GM12878 (cell line): ENCODE data around the gene OR6X1. TPM values are rescaled to one million over a fixed set of nuclear protein-coding genes. Genes with fewer than 3 reads are reported as not detected.

Experiments used
- ATAC-seq: fragments of 200-7000 bp; cut with Tn5 transposase; 3 replicates; pipeline ENCODE4 v1.9.1; 2020; ENCODE audit warnings: mild to moderate bottlenecking, moderate library complexity
- BruUV-seq: library from RNA; stranded (reverse); fragments of 400-500 nt; replicated peaks from 2 replicates; lab custom pipeline; 2021; lab: Mats Ljungman, UMichigan
- CTCF ChIA-PET: fragments of 300-600 bp; sonication (Branson Sonifier 250); formaldehyde crosslinking; extraction: SDS; loops from one replicate; lab custom pipeline; 2021; ENCODE audit warnings: inconsistent platforms; lab: Yijun Ruan, JAX
- POLR2A ChIA-PET: fragments of 350-600 bp; formaldehyde crosslinking; extraction: SDS; loops from one replicate; lab custom pipeline; 2021; ENCODE audit warnings: inconsistent platforms; lab: Charles Lee
- RAD21 ChIA-PET: fragments of 300-600 bp; sonication (Branson Sonifier 250); formaldehyde crosslinking; loops from one replicate; lab custom pipeline; 2023; ENCODE audit warnings: antibody characterized with exemption; ENCODE audit not compliant: unreplicated experiment; lab: Charles Lee
- SMC1A ChIA-PET: fragments of 300-600 bp; sonication (Branson Sonifier 250); formaldehyde crosslinking; loops from one replicate; lab custom pipeline; 2023; ENCODE audit not compliant: unreplicated experiment, uncharacterized antibody; lab: Charles Lee
- DNase-seq: peaks from one replicate; pipeline ENCODE4 v3.0.0-alpha.2; 2011; ENCODE audit warnings: low read depth, low spot score
- FAIRE-seq: peaks from 3 replicates; lab custom pipeline; 2011; peaks lifted over from hg19 to GRCh38; lab: Jason Lieb, UNC
- H2AFZ ChIP-seq: 2 replicates; pipeline ENCODE4 v1.6.0; 2011; ENCODE audit warnings: low read depth, low read length, control low read depth; ENCODE audit not compliant: control insufficient read depth
- H3K27ac ChIP-seq: 2 replicates; pipeline ENCODE4 v1.5.1; 2011; ENCODE audit warnings: control low read depth; ENCODE audit not compliant: control insufficient read depth, insufficient read depth
- H3K27me3 ChIP-seq, 2 experiments: replicated peaks in 1 of 2; 2 replicates each; pipeline versions ENCODE4 v1.6.0 to v1.6.1; 2011; ENCODE audit warnings: low read length in 1 of 2; ENCODE audit not compliant: control insufficient read depth in 2 of 2, insufficient read depth in 2 of 2
- H3K36me3 ChIP-seq, 2 experiments: 2 replicates each; pipeline ENCODE4 v1.5.1; 2011; ENCODE audit warnings: low read length in 1 of 2; ENCODE audit not compliant: control insufficient read depth in 2 of 2, insufficient read depth in 2 of 2
- H3K4me1 ChIP-seq: 2 replicates; pipeline ENCODE4 v1.6.1; 2011; ENCODE audit warnings: mild to moderate bottlenecking, low read length, moderate library complexity, mixed read lengths; ENCODE audit not compliant: control insufficient read depth, insufficient read depth
- H3K4me2 ChIP-seq: 2 replicates; pipeline ENCODE4 v1.6.0; 2011; ENCODE audit warnings: control low read depth; ENCODE audit not compliant: control insufficient read depth, insufficient read depth
- H3K4me3 ChIP-seq: fragments of 200-600 bp; sonication (generic); 2 replicates; pipeline ENCODE4 v1.5.1; 2016
- H3K79me2 ChIP-seq: 2 replicates; pipeline ENCODE4 v1.6.0; 2011; ENCODE audit warnings: low read length; ENCODE audit not compliant: control insufficient read depth, insufficient read depth
- H3K9ac ChIP-seq: 2 replicates; pipeline ENCODE4 v1.8.0; 2011; ENCODE audit warnings: low read length, control low read depth, mixed read lengths; ENCODE audit not compliant: control insufficient read depth, insufficient read depth
- H3K9me3 ChIP-seq: replicated peaks from 3 replicates; pipeline ENCODE4 v1.5.1; 2011; ENCODE audit warnings: mild to moderate bottlenecking, low read length; ENCODE audit not compliant: control insufficient read depth, insufficient read depth
- H4K20me1 ChIP-seq: 2 replicates; pipeline ENCODE4 v1.6.0; 2011; ENCODE audit not compliant: control insufficient read depth, insufficient read depth
- CUX1 ChIP-seq: IDR thresholded peaks from 2 replicates; pipeline ENCODE4 v1.6.1; 2012; ENCODE audit warnings: improper control_type of control experiment, low read depth, low read length; ENCODE audit not compliant: insufficient replicate concordance
- E2F8 ChIP-seq: fragments of 450-650 bp; IDR thresholded peaks from 2 replicates; pipeline ENCODE4 v1.6.1; 2018; ENCODE audit warnings: mild to moderate bottlenecking, low read depth, moderate library complexity; ENCODE audit not compliant: partially characterized antibody
- IRF5 ChIP-seq: fragments of 450-650 bp; IDR thresholded peaks from 2 replicates; pipeline ENCODE4 v1.6.1; 2017; ENCODE audit warnings: borderline replicate concordance
- KLF5 ChIP-seq: fragments of 450-650 bp; IDR thresholded peaks from 2 replicates; pipeline ENCODE4 v1.6.1; 2014; ENCODE audit warnings: mild to moderate bottlenecking; ENCODE audit not compliant: partially characterized antibody
- TARDBP ChIP-seq: IDR thresholded peaks from 2 replicates; pipeline ENCODE4 v1.6.1; 2016; ENCODE audit warnings: borderline replicate concordance
- YY1 ChIP-seq: IDR thresholded peaks from 2 replicates; pipeline ENCODE4 v1.6.1; 2011; ENCODE audit warnings: low read depth, mild to moderate bottlenecking, low read length
- ZBTB4 ChIP-seq: fragments of 450-650 bp; formaldehyde crosslinking; IDR thresholded peaks from 2 replicates; pipeline ENCODE4 v1.4.0; 2022; ENCODE audit warnings: mild to moderate bottlenecking, moderate library complexity
- in situ Hi-C: fragments of 300-500 bp; cut with MboI; formaldehyde crosslinking; loops from 9 replicates; pipeline ENCODE4 v1.14.3; 2018; ENCODE audit warnings: mixed read lengths
- intact Hi-C: fragments of 100-400 bp; cut with micrococcal nuclease; formaldehyde crosslinking; loops from one replicate; pipeline ENCODE4 v1.14.2; 2022; ENCODE audit not compliant: unreplicated experiment
- polyA plus RNA-seq, 11 experiments: library from polyadenylated mRNA; depleted of rRNA in 4 of 11; unstranded in 6 of 11; stranded (reverse) in 5 of 11; fragments of >200 nt; fragmentation: Nextera tagmentation in 4 of 11; fragmentation: Illumina TruSeq in 1 of 11; extraction: Ambion mirVana in 4 of 11; extraction: Trizol in 1 of 11; gene quantifications; 1 replicate in 1 of 11; 2 replicates in 10 of 11; pipeline versions ENCODE4 v1.2.1 to v1.2.3, GENCODE V29; 2011 to 2016; ENCODE audit warnings: inconsistent platforms in 2 of 11, missing spikeins in 2 of 11, low read depth in 1 of 11
- total RNA-seq, 4 experiments: library from RNA; depleted of rRNA in 3 of 4; stranded (reverse); fragments of >200 nt in 3 of 4; fragmentation: Illumina TruSeq in 1 of 4; extraction: Trizol in 1 of 4; gene quantifications; 2 replicates each; pipeline versions ENCODE4 v1.2.1 to v1.2.3, GENCODE V29; 2013 to 2021

The OR6X1 gene
- total and polyA plus RNA-seq, 10 of the 15 experiments (the other 5 are each of a cell fraction or from before 2014, with no cell fraction given), result not detected

- intact Hi-C loops, result no loop called here
- no peak for ATAC-seq
- TF ChIP-seq IRF5, result no peak
- no peak for TF ChIP-seq E2F8
- TF ChIP-seq CUX1, result no peak
- no peak for TF ChIP-seq ZBTB4
- TF ChIP-seq KLF5, result no peak
- no peak for TF ChIP-seq TARDBP
- no peak for TF ChIP-seq YY1
Observed at GRCh38 chr11:123753110-123753509, 1.2 kb downstream of the OR6X1 start.

More at GRCh38 chr11:123753110-123753509, 1.2 kb downstream of the OR6X1 start:
- Histone ChIP-seq H3K9ac (no peak overlapping the region), H3K27me3 (no peaks in the 10 kb centered on the region; a peak in 1 of 4 replicates), H3K9me3 (no peaks in the 10 kb centered on the region), H4K20me1 (no peaks in the 10 kb centered on the region), H3K36me3 (no peaks in the 10 kb centered on the region), H3K79me2 (no peaks in the 10 kb centered on the region), H3K27ac (no peak overlapping the region), H2AFZ (no peak overlapping the region), H3K4me1 (no peaks in the 10 kb centered on the region), H3K4me2 (no peak overlapping the region), H3K4me3 (0 out of 2 replicates have a peak overlapping the region, but pooled peaks have one; percentile 0)
- no TSS peak for BruUV-seq
- DNase-seq, result no peak
- no peak for FAIRE-seq
- SMC1A ChIA-PET, result no interaction called here
- POLR2A ChIA-PET, result no interaction called here
- in situ Hi-C loops, result no loop called here
- RAD21 ChIA-PET, result no interaction called here
- CTCF ChIA-PET, result no interaction called here
